Hypothalamus (tissue), 51 donors: Measurements from ENCODE around the gene DRD2.

Source experiments
- DNase-seq, 51 donors: peaks; one replicate each; lab custom pipeline; 2025; lab: John Stamatoyannopoulos, UW

DRD2 gene

DNA sequence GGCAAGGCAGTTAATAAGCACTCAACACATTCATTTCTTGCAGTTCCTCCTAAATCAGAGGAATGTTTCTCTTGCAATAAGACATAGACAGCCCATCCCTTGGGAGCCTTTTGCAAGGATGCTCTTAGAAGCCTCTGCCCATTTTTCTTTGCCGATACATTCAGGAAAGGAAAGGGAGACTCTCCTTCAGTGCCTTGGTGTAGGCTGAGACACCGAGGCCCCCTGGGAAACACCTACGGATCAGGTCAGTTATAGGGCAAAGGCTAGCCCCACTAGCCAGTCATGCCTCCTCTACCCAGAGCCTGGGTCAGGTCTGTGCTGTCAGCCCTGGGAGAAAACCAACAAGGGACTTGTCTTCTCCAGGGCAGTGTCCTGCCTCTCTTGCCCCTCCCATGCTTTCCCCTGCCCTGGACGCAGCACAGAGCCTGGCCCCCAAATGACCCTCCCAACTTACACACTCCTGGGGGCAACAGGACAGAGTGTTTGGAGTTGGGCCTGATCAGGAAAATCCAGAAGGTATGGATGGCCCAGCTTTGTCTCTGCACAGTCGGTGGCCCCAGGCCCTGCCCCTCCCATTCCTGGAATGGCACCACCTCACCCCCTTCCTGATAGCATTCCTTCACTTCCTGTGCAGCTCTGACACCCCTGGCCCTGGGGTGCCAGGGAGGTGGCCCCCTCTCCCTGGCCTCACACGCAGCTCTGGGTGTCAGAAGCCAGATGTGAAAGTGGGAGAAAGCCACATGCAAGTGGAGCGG, 69.3 kb downstream of the DRD2 start:
- no peak for DNase-seq

- DNase-seq = no peak
These were observed 70.3 kb downstream of the DRD2 start for GRCh38 chr11:113404859-113405430.

- DNase-seq = peak in 31 of 51 donors; percentile 5 to 67 (median 34)
These were observed 73.5 kb downstream of the DRD2 start for GRCh38 chr11:113401718-113402117.

DNA sequence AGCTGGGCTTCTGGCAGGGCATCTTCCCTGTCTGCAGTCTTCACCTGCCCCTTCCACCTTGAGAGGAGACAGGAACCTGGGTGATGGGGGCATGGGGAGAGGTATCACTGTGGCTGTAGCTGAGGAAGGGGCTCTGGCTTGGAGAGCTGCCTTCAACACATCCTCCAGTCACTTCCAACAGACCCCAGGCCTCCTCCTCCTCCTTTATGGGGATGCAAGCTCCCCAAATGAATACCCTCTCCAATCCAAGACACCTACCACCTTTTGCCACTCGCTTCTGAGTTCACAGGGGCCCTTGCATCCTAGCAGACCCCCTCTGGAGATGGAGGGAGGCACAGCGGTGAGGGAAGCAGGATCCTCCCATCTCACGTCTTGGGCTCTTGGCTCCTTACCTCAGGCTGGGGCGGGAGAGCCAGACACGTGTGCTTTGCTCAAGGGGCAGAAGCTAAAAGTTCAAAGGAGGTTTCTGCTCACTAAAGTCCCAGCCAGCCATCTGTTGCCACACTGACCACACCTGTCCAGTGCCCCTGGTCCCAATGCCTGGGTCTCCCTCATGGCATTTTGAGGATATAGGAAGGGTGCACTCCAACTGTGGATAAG, 74.5 kb downstream of the DRD2 start:
- no peak for DNase-seq

GRCh38 chr11:113398669-113399430, 76.3 kb downstream of the DRD2 start:
- no peak for DNase-seq

DNA sequence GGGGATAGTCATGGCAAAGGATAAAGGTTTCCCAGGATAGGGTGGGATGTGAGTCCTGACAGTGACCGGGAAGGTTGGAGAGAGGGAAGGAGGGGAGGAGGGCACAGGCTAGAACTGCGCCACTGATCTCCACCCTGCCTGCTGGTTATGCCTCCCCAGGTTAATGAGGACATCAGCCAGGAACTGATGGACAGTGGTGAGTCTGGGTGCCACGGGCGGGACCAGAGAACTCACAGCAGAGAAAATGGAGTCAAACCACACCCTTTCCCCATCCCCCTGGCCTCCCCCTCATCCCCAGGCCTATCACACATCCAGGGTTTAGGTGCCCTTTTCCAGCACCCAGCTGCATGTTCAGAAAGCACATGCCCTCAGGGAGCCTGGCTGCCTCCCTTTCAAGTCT, 77.4 kb downstream of the DRD2 start:
- DNase-seq = no peak

DNA sequence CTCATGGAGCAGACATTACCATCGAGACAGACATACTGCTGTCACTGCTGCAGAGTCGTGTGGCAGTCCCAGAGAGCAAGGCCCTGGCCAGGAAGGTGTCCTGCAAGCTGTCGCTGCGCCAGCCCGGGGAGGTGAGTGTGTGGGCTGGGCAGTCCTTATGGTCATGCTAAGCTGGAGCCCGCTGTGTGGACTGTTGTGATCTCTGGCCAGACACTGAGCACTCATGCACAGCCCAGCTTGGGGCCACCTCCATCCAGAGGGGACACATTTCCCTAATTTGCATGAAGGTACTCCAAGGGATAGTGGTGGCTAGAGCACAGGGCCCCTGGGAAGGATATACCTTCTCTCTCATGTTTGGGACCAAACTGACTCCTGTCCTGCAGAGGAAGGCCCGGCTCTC, 78.0 kb downstream of the DRD2 start:
- no peak for DNase-seq

GRCh38 chr11:113396690-113397089, 78.5 kb downstream of the DRD2 start:
- DNase-seq = no peak

- DNase-seq = no peak
These were observed 79.3 kb downstream of the DRD2 start for GRCh38 chr11:113395782-113396336.

DNA sequence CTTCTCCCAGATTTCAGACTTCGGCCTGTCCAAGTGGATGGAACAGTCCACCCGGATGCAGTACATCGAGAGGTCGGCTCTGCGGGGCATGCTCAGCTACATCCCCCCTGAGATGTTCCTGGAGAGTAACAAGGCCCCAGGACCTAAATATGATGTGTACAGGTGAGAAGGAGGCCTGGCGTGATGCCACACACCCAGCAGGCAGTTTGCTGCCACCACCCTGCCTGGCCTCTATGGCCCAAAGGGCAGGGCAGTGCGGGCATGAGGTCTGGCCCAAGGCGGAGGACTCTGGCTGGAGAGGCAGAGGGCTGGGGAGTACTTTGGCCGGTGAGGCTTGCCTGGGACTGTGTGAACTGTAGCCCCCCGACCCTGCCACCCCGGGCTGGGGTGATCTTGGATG, 80.3 kb downstream of the DRD2 start:
- no peak for DNase-seq

- DNase-seq = no peak
These were observed 81.7 kb downstream of the DRD2 start for GRCh38 chr11:113393501-113393985.

GRCh38 chr11:113392236-113392921, 82.8 kb downstream of the DRD2 start:
- no peak for DNase-seq

DNA sequence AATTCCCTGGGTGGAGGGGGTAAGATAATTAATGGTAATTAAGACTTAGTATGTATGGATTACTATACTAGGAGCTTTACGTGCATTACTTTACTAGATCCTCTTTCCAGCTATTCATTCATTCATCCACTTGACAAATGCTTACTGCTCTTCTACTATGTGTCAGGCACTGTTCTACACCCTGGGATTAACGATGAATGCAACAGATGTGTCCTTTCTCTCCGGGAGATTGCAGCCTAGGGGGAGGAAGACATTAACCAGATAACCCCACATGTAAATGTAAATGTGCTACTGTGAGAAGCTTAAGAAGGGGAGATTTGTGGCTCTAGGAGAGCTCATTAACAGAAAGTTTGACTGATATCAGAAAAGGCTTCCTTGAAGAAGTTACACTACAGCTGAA, 85.9 kb downstream of the DRD2 start:
- no peak for DNase-seq

DNA sequence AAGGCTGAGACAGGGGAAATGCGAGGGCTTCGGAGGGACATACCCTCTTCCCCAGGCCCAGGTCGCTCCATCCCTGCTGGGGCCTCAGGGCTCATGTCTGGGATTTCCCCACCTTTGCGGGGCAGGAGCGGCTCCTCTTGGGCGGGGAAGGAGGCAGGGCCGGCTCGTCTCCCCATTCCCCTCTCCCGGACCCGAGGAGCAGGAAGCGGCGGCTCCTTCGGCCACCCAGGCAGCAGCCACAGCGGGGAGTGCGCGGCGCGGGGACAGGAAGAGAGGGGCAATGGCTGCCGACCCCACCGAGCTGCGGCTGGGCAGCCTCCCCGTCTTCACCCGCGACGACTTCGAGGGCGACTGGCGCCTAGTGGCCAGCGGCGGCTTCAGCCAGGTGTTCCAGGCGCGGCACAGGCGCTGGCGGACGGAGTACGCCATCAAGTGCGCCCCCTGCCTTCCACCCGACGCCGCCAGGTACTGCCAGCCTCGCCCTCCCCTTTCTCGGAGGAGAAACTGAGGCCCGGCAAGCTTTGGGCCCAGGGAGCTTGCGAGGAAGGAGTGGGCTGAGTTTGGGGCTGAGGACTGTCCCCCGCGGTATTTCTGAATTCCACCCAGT, 87.5 kb downstream of the DRD2 start, which contains the start of gene ANKK1:
TSS of gene ANKK1 (plus strand) at position 175 of the 607 bp plus-strand sequence. CDS start at position 281, 106 bp downstream.
- DNase-seq = no peak

DNA sequence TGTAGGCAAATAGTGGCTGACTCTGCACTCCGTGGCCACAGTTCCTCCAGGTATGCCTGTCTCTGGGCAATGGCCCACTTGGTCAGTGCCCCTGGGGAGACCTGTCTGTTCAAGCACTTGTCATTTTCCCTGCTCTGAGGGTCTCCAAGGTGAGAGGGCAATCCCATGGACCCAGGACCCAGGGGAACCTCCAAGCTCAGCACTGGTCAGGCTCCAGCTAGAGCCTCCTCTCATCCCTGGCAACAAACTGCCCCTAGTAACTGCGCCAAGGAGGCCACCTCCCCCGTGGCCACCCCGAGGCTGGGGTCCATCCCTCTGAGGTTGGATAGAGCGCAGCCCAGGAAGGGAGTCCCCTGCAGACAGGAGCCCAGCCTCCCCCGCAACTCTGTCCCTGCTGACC, 88.3 kb downstream of the DRD2 start:
- no peak for DNase-seq

DNA sequence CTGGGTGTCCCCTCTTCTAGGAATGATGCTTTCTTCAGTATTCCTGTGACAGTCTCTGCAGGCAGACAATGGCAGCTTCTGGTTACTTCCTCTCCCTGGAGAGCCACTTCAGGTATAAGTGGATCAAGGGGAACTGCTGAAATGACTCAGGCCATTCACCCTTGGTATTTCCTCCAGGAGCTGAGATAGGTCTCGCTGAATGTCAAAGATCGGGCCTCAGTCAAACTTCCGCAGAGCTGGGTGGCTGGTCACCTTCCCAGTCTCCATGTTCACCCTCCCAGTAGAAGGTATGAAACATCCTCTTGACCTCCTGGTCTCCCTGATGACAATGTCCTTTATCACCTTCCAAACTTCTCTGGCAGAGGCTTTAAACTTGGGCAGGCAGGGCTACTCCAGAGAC, 89.4 kb downstream of the DRD2 start:
- DNase-seq = no peak

DNA sequence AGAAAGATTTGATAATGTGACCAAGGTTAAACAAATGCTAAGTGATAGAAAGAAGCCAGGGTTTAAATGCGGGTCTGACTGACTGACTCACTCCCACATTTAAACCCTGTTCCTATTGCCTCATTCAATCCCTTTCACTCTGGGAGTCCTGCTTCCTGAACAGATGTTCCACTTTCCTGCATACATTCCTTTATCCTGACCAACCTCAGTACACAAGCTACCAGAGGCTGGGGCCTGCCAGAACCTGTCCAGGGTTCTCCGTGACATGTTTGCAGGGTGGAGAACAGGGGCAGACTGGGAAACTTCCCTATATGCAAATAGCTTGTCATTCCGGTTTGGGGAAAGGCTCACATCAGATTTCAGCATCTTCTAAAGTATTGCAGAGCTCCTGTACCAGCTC, 90.6 kb downstream of the DRD2 start:
- DNase-seq = no peak

DNA sequence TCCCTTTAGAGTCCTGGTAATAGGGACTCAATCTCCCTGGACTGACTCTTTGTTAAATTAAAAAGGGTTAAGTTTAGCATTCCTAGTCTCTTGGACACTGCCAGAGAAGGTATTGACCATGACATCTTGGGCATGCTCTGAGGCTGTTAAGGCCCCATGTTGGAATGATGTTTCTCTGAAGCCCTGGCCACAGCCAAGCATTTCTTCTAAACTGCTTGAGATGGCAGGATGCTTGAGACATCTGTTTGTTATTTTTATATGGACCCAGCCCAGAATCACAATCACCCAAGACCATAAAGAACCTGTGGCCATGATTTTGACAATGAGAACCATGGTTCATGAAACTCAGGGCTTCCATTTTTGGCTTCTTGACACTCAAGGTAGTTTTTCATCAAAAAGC, 93.1 kb downstream of the DRD2 start:
- no peak for DNase-seq

- no peak for DNase-seq
These were observed 96.5 kb downstream of the DRD2 start for GRCh38 chr11:113378692-113379091.
